Glomerular endothelial cell (primary cell): ENCODE data around the gene PSORS1C2. TPM values are rescaled to one million over a fixed set of nuclear protein-coding genes. Genes with fewer than 3 reads are reported as not detected.

ENCODE experiments used
- DNase-seq: peaks from one replicate; pipeline ENCODE4 v3.0.0-alpha.2; 2011; ENCODE audit warnings: low read depth, low spot score; ENCODE audit errors: extremely low read depth
- total RNA-seq: library from RNA; depleted of rRNA; stranded (reverse); fragments of >200 nt; gene quantifications from 2 replicates; pipeline ENCODE4 v1.2.3, GENCODE V29; 2015

Gene PSORS1C2
- total RNA-seq, 1 donor from 2014 or later, result not detected

- DNase-seq, result no peak
Observed at GRCh38 chr6:31115941-31116560, 22.8 kb downstream of the PSORS1C2 start.

- DNase-seq, result peak; percentile 65
Observed at GRCh38 chr6:31114970-31115849, 23.7 kb downstream of the PSORS1C2 start.

DNA sequence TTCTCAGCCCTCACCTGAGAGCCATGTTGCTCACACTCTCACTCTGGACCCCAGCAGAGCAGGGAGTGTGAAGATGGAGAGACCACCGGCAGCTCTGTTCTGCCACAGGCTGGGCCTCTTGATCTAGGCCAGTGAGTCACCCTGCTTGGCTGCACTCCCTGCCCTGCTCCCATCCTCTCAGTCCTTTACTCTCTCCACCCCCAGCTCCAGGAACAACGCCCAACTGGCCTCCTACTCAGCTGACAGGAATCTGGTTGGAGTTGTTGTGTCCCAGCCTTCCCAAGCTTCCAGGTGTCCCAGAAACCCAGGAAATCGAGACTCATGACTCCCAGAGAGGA is 24.4 kb downstream of the PSORS1C2 start, which contains the start of gene PSORS1C1:
PSORS1C1 (plus strand) TSS at position 260 of the 338 bp plus-strand sequence. CDS start 14,833 bp downstream, outside the sequence.
- DNase-seq, result peak; percentile 58

- no peak for DNase-seq
Observed at GRCh38 chr6:31113861-31114540, 24.9 kb downstream of the PSORS1C2 start.

GRCh38 chr6:31112478-31112877 is 26.4 kb downstream of the PSORS1C2 start, which contains the start of gene C6orf15:
Gene C6orf15, minus strand, starts transcription at chr6:31112575. Its CDS starts 20 bp downstream, at chr6:31112555.
- no peak for DNase-seq

GRCh38 chr6:31111712-31112111 is 27.2 kb downstream of the PSORS1C2 start:
- DNase-seq, result no peak

DNA sequence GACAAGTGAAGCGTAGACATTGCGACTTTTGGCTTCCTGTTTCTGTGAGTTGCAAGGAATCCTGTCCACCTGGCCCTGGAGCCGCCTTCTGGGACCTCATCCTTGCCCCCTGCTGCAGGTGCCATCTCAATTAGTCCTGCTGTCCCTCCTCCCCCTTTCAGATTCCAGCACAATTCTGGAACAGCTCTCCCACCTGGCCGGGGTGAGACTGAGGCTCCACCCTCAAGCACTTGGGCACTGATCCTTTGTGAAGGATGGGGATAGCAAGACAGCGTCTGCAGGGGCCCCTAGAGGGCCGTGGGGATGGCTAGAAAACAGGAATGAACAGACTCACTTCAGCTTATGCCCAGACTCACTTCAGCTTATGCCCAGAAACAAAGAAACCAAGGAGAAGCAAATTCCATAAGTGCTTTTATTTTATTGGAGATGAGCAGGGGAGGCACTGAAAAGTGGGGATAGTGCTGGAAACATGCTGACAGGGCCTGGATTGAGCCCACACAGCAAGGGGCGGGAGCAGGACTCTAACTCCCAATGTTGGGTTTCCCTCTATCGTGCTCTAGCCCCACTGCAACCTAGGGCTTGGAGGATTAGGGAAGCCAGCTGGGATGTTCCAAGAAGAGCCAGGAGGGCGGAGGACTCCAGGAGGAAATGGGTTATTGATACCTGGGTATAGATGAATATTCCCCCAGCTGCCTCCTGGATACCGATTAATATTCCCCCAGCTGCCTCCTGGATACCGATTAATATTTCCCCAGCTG is 27.9 kb downstream of the PSORS1C2 start:
- DNase-seq, result no peak

DNA sequence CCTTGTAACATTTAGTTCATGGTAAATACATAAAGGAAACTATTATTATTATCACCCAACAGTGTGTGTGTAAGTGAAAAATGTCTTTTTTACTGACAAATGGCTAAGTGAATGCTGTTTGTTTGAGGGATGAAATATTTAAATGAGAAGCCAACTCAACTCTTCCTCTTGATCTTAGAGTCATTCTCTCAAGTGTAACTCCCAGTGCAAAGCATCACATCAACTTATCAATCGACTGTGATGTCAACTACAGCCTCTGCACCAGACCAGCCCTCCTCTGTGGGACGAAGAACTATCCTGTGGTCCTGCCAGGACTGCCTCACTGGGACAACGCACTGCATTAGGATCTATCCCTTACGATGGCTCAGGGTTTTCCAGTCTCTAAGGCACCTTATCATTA is 31.8 kb downstream of the PSORS1C2 start:
- no peak for DNase-seq

DNA sequence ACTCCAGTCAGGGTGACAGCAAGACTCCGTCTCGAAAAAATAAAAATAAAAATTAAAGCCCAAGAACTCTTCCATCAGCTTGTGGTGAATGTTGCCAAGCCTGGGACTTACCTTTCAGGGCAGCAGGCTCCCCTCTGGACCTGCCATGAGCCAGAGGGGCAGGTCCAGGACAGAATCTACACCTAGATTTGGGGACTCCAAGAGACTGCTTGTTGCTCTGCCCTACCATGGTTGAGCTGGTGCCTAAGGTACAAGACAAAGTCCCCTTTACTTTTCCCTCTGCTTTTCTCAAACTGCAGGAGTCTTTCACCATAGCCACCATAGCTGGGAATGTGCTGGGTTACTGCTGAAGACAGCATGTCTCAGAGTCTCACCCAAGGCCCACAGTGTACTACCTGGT is 35.7 kb downstream of the PSORS1C2 start:
- no peak for DNase-seq

DNA sequence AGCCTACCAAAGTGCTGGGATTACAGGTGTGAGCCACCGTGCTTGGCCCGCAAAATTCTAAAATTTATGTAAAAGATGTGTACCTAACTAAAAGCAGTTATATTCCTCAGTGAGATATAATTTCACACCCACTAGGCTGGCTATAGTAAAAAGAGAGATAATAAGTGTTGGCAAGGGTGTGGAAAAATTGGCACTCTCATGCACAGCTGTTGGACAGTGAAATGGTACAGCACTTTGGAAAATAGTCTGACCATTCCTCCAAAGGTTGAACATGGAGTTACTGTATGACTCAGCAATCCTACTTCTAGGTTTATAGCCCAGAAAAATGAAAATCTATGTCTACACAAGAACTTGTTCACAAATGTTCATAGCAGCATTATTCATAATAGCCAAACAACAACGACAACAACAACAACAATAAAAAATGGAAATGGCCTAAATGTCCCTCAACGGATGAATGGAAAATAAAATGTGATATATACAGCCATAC is 40.4 kb downstream of the PSORS1C2 start:
- DNase-seq, result no peak

- DNase-seq, result no peak
Observed at GRCh38 chr6:31096656-31097055, 42.2 kb downstream of the PSORS1C2 start.

- no peak for DNase-seq
Observed at GRCh38 chr6:31096215-31096614, 42.7 kb downstream of the PSORS1C2 start.

DNA sequence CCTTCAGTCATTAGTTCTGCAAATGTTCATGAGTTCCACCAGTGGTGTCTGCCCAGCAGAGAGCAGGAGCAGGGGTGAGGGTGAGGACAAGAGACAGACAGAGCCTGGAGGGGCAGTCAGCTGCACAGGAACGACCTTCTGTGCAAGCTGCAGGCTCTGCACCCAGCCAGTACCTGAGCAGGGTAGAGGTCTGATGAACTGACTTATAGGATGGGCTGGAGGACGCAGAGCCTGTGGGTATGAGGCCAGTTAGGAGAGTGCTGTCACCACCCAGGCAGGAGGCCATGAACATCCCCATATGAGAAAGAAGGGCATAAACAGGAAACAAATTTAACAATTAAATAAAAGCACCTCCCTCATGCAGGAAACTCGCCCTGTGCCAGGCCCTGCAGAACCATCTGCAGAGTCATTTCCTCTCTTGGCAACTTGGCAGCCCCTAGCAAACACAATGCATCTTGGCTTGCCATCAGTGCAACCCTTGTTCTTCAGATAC is 44.4 kb downstream of the PSORS1C2 start:
- DNase-seq, result no peak

- no peak for DNase-seq
Observed at GRCh38 chr6:31092769-31093505, 45.9 kb downstream of the PSORS1C2 start.

GRCh38 chr6:31092238-31092637 is 46.6 kb downstream of the PSORS1C2 start:
- DNase-seq, result no peak

DNA sequence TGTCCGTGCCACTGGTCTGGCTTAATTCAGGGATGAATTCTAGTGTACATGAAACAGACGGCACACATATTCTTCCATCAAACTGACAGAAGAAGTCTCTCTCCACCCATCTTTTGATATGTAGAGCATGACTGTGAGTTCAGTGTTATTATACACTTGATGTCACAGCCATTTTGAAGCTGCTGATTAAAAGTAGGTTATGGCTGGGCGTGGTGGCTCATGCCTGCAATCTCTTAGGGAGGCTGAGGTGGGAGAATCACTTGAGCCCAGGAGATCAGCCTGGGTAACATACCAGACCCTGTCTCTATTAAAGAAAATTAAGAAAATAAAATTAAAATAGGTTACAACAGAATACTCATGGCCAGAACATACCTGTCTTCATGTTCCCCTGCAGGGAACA is 47.2 kb downstream of the PSORS1C2 start:
- no peak for DNase-seq

- DNase-seq, result no peak
Observed at GRCh38 chr6:31090973-31091364, 47.9 kb downstream of the PSORS1C2 start.

- no peak for DNase-seq
Observed at GRCh38 chr6:31090275-31090972, 48.4 kb downstream of the PSORS1C2 start.
